Left lung (tissue), 10 donors: Measurements from ENCODE around the gene NOMO2. TPM values are rescaled to one million over a fixed set of nuclear protein-coding genes. Genes with fewer than 3 reads are reported as not detected.
"Not testable (repeated sequence)": the region's sequence is repeated elsewhere in the genome, so short reads cannot be mapped to it uniquely, and the experiment has no call there.

Experiments used
- ATAC-seq: fragments of 200-7000 bp; cut with Tn5 transposase; one replicate; pipeline ENCODE4 v1.9.1; 2020; ENCODE audit warnings: moderate library complexity
- DNase-seq, 4 donors: peaks; one replicate each; pipeline ENCODE4 v3.0.0-alpha.2; 2013 to 2020
- H3K27ac ChIP-seq, 2 donors: fragments of 200-600 bp; sonication (generic) in 1 of 2; one replicate each; pipeline versions ENCODE4 v1.5.0 to v1.8.0; 2020 to 2021
- H3K27me3 ChIP-seq, 2 donors: fragments of 200-600 bp; sonication (generic) in 1 of 2; one replicate each; pipeline versions ENCODE4 v1.5.0 to v1.8.0; 2020 to 2021
- H3K36me3 ChIP-seq, 2 donors: fragments of 200-600 bp; sonication (generic) in 1 of 2; one replicate each; pipeline versions ENCODE4 v1.5.0 to v1.8.0; 2020 to 2021
- H3K4me1 ChIP-seq, 2 donors: fragments of 200-600 bp; one replicate each; pipeline ENCODE4 v1.8.0; 2021
- H3K4me3 ChIP-seq, 2 donors: fragments of 200-600 bp; sonication (generic) in 1 of 2; one replicate each; pipeline versions ENCODE4 v1.5.0 to v1.8.0; 2020 to 2021; ENCODE audit warnings: mild to moderate bottlenecking in 1 of 2
- H3K9me3 ChIP-seq, 2 donors: fragments of 200-600 bp; sonication (generic) in 1 of 2; one replicate each; pipeline versions ENCODE4 v1.5.0 to v1.8.0; 2020 to 2021
- intact Hi-C, 2 donors: fragments of 100-400 bp; cut with DNase I; formaldehyde crosslinking; loops; one replicate each; pipeline versions ENCODE4 v1.11.2 to v1.14.2; 2022
- polyA plus RNA-seq, 6 donors: library from polyadenylated mRNA; unstranded; fragments of 120-200 nt; gene quantifications; one replicate each; pipeline ENCODE4 v1.2.1, GENCODE V29; 2013; ENCODE audit not compliant: insufficient read length in 6 of 6
- total RNA-seq, 2 donors: library from RNA; stranded (reverse); fragmentation: NEBNext Ultra II Directional; extraction: Animal tissue kit (Norgen Biotek cat#: 25700); gene quantifications; one replicate each; pipeline ENCODE4 v1.2.1, GENCODE V29; 2021
- TF ChIP-seq, protein P1 (sequence below), 2 donors: fragments of 200-600 bp; sonication (generic) in 1 of 2; IDR thresholded peaks; one replicate each; pipeline versions ENCODE4 v1.5.0 to v1.8.0; 2021; ENCODE audit warnings: antibody characterized with exemption in 2 of 2
- donor health status: DM: no; HTN: yes; CAD: no.
- donor health status: DM: no; HTN: no; CAD: no.

Gene NOMO2
- total and polyA plus RNA-seq, 8 donors = 46.9 to 162 (median 80.0) TPM

GRCh38 chr16:18593904-18594303 is 32.0 kb upstream of the NOMO2 start:
- H3K4me1 ChIP-seq, H3K27me3 ChIP-seq, H3K4me3 ChIP-seq, H3K36me3 ChIP-seq, intact Hi-C loops, H3K9me3 ChIP-seq, H3K27ac ChIP-seq: not testable (repeated sequence)
- ATAC-seq (peak; percentile 74), DNase-seq (peak in 1 of 4 donors; percentile 66)

DNA sequence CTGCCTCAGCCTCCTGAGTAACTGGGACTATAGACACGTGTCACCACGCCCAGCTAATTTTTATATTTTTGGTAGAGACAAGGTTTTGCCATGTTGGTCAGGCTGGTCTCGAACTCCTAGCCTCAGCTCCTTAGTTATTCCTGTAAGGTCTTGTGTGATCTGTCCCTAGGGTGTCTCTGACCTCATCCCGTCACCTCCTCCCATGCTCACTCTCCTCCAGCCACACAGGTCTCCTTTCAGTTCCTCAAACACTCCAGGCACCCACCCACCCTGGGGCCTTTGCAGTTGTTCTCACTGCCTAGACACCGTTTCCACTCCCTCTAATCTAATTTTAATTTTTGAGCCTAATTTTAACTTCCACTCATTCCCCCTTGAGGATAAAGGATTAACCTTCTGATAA is 31.1 kb upstream of the NOMO2 start:
- intact Hi-C loops, H3K27me3 ChIP-seq, DNase-seq, H3K9me3 ChIP-seq, H3K36me3 ChIP-seq, H3K4me3 ChIP-seq, H3K27ac ChIP-seq, H3K4me1 ChIP-seq, ATAC-seq: not testable (repeated sequence)

- peak in 2 of 4 donors; percentile 1 to 15 for DNase-seq
- H3K27me3 ChIP-seq, H3K9me3 ChIP-seq, H3K36me3 ChIP-seq, intact Hi-C loops, H3K27ac ChIP-seq, H3K4me1 ChIP-seq, H3K4me3 ChIP-seq: not testable (repeated sequence)
- ATAC-seq = peak; percentile 60
Measured at GRCh38 chr16:18591908-18592307, 30.0 kb upstream of the NOMO2 start.

DNA sequence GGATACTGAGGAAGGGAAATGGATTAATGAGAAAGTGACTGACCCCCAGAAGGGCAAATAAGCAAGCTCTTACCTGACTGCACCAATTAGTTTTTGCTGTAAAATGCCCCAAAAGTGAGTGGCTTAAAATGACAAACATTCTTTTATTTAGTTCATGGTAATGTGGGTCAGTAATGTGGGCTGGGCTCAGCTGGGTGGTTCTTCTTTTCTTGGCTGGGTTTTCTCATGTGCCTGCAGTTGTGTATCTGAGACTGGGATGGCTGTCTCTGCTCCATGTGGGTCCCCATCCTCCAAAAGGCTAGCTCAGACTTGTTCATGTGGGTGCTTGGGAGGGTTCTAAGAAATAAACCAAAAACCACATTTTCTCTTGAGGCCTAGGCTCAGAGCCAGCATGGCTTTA is 29.5 kb upstream of the NOMO2 start:
- H3K4me1 ChIP-seq, H3K36me3 ChIP-seq, ATAC-seq, H3K27me3 ChIP-seq, intact Hi-C loops, H3K27ac ChIP-seq, DNase-seq, H3K4me3 ChIP-seq, H3K9me3 ChIP-seq: not testable (repeated sequence)

GRCh38 chr16:18589806-18590205 is 27.9 kb upstream of the NOMO2 start:
- ATAC-seq, H3K27ac ChIP-seq: not testable (repeated sequence)

GRCh38 chr16:18586560-18587540 is 25.0 kb upstream of the NOMO2 start:
- H3K4me3 ChIP-seq, H3K4me1 ChIP-seq, ATAC-seq, H3K9me3 ChIP-seq, H3K27ac ChIP-seq, intact Hi-C loops, H3K27me3 ChIP-seq, DNase-seq, H3K36me3 ChIP-seq: not testable (repeated sequence)

More at GRCh38 chr16:18589806-18590205, 27.9 kb upstream of the NOMO2 start:
- H3K4me1 ChIP-seq, H3K36me3 ChIP-seq, H3K4me3 ChIP-seq, H3K9me3 ChIP-seq, intact Hi-C loops, H3K27me3 ChIP-seq, DNase-seq: not testable (repeated sequence)

- H3K27me3 ChIP-seq, H3K4me1 ChIP-seq, H3K9me3 ChIP-seq, ATAC-seq, H3K4me3 ChIP-seq, H3K27ac ChIP-seq, intact Hi-C loops, DNase-seq, H3K36me3 ChIP-seq: not testable (repeated sequence)
Measured at GRCh38 chr16:18585789-18586188, 23.9 kb upstream of the NOMO2 start.

DNA sequence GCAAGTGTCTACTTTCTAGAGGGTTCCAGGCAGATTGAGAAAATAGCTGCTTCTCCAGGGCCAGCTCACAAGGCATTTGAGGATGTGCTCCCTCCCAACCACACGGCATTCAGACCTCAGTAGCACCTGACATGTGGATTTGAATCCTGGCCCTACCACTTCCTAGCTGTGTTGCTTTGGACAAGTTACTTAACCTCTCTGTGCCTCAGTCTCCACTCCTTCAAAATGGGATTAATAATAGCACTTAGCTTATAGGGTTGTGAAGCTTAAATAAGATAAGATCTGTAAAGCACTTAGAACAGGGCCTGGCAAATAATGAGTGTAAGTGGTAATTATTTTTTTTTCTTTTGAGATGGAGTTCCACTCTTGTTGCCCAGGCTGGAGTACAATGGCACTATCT is 21.0 kb upstream of the NOMO2 start:
- no peaks in the 10 kb centered on the region for H3K27me3 ChIP-seq
- no peaks in the 10 kb centered on the region for H3K9me3 ChIP-seq
- no peak for DNase-seq
- no peak for ATAC-seq
- H3K27ac ChIP-seq = no peak overlapping the region
- no peaks in the 10 kb centered on the region for H3K36me3 ChIP-seq
- intact Hi-C loops = no loop called here
- TF ChIP-seq, protein P1, sequence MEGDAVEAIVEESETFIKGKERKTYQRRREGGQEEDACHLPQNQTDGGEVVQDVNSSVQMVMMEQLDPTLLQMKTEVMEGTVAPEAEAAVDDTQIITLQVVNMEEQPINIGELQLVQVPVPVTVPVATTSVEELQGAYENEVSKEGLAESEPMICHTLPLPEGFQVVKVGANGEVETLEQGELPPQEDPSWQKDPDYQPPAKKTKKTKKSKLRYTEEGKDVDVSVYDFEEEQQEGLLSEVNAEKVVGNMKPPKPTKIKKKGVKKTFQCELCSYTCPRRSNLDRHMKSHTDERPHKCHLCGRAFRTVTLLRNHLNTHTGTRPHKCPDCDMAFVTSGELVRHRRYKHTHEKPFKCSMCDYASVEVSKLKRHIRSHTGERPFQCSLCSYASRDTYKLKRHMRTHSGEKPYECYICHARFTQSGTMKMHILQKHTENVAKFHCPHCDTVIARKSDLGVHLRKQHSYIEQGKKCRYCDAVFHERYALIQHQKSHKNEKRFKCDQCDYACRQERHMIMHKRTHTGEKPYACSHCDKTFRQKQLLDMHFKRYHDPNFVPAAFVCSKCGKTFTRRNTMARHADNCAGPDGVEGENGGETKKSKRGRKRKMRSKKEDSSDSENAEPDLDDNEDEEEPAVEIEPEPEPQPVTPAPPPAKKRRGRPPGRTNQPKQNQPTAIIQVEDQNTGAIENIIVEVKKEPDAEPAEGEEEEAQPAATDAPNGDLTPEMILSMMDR (IDR thresholded peaks at IDR 0.05) = no peak
- peaks cover 0 to 7% of the 10 kb centered on the region in 2 donors for H3K4me1 ChIP-seq
- H3K4me3 ChIP-seq = no peak overlapping the region

DNA sequence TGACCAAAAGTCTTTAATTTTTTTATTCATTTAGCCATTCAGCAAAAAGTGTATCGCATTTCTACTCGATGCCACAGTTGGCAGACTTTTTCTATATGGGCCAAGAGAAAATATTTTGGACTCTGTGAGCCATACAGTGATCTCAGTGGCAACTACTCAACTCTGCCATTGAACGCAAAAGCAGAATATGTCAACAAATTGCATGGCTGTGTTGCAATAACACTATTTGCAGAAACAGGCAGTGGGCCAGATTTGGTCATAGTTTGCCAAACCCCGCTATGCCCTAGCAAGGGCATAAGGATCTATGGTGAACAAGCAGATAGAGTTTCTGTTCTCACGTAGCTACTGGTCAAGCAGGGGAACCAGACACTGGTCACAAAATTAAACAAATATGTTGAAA is 18.5 kb upstream of the NOMO2 start:
- H3K9me3 ChIP-seq, H3K4me1 ChIP-seq, intact Hi-C loops, H3K27ac ChIP-seq, H3K4me3 ChIP-seq, H3K36me3 ChIP-seq, DNase-seq, H3K27me3 ChIP-seq: not testable (repeated sequence)
- ATAC-seq = peak; percentile 81

DNA sequence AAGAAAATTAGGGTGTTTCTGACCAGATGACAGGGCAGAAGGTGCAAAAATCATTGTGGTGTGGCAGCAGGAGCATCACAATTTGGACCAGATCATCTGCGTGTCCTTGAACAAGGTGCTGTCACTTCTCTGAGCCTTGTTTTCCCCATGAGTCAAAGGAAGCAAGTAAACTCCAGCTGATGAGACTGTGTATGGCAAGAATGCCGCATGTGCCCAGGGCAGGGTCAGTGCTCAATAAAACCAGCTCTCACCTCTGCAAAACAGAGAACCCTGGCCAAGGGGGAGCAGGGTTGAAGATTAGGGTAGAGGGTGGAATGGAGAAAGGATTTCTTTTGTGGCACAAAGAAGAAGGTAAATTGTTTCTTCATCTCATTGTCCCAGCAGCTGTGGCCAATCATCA is 17.4 kb upstream of the NOMO2 start:
- intact Hi-C loops, H3K9me3 ChIP-seq, H3K27me3 ChIP-seq, ATAC-seq, H3K4me1 ChIP-seq, DNase-seq, H3K36me3 ChIP-seq, H3K4me3 ChIP-seq, H3K27ac ChIP-seq: not testable (repeated sequence)

- DNase-seq, H3K27ac ChIP-seq, ATAC-seq, H3K4me1 ChIP-seq, H3K36me3 ChIP-seq, intact Hi-C loops, H3K27me3 ChIP-seq, H3K4me3 ChIP-seq, H3K9me3 ChIP-seq: not testable (repeated sequence)
Measured at GRCh38 chr16:18577942-18578341, 16.0 kb upstream of the NOMO2 start.

- DNase-seq, intact Hi-C loops, H3K27me3 ChIP-seq, H3K4me1 ChIP-seq, H3K9me3 ChIP-seq, H3K36me3 ChIP-seq, H3K4me3 ChIP-seq, H3K27ac ChIP-seq: not testable (repeated sequence)
- ATAC-seq = peak; percentile 23
Measured at GRCh38 chr16:18575945-18576344, 14.0 kb upstream of the NOMO2 start.
